ENCODE data around the gene SLC30A1.

SLC30A1 gene

GRCh38 chr1:211524521-211524920 is 54.4 kb downstream of the SLC30A1 start:
- DNase-seq (ENCODE audit: low spot score) (no peak), FAIRE-seq (no peak)

DNA sequence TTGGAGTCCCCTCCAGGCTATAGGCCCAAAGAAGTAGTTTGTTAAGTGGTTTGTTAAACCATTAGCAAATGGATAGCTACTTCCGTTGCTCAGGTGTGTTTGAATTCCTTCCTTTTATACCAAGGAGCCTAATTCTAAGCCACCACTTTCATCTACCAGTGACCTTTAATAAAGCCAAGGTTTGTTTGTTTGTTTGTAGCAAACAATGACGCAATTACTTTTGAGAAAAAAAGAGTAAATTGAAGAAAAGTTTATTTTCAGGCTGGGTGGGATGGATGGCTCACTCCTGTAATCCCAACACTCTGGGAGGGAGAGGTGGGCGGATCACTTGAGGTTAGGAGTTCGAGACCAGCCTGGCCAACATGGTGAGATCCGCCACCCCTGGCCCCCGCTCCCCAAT is 56.2 kb downstream of the SLC30A1 start:
- no peak for DNase-seq (ENCODE audit: low spot score)
- no peak for FAIRE-seq

All from urothelium cell line (cell line).